H9 (cell line): ENCODE measurements around the gene CYP24A1. TPM values are rescaled to one million over a fixed set of nuclear protein-coding genes. Genes with fewer than 3 reads are reported as not detected.

Source experiments
- DNase-seq: peaks from one replicate; pipeline ENCODE4 v3.0.0-alpha.2; 2017
- H2AFZ ChIP-seq: one replicate; pipeline ENCODE4 v1.6.1; 2013; ENCODE audit warnings: mild to moderate bottlenecking, low read length, control low read depth, moderate library complexity
- H2AK5ac ChIP-seq: 2 replicates; pipeline ENCODE4 v1.6.1; 2013; ENCODE audit warnings: low read length, control low read depth, mixed read lengths; ENCODE audit not compliant: insufficient read length
- H2BK120ac ChIP-seq: one replicate; pipeline ENCODE4 v1.6.1; 2013; ENCODE audit warnings: low read depth, mild to moderate bottlenecking, low read length, control low read depth, inconsistent platforms; ENCODE audit not compliant: poor library complexity, severe bottlenecking
- H2BK12ac ChIP-seq: 2 replicates; pipeline ENCODE4 v1.6.1; 2013; ENCODE audit warnings: low read length, control low read depth, mixed read lengths, low read depth; ENCODE audit not compliant: insufficient read length
- H2BK15ac ChIP-seq: 2 replicates; pipeline ENCODE4 v1.6.1; 2013; ENCODE audit warnings: low read depth, low read length, control low read depth
- H2BK20ac ChIP-seq: one replicate; pipeline ENCODE4 v1.6.1; 2013; ENCODE audit warnings: low read depth, mild to moderate bottlenecking, low read length, control low read depth, inconsistent platforms; ENCODE audit not compliant: poor library complexity, severe bottlenecking
- H2BK5ac ChIP-seq: 2 replicates; pipeline ENCODE4 v1.6.1; 2013; ENCODE audit warnings: low read length, control low read depth, mixed read lengths; ENCODE audit not compliant: insufficient read length
- H3K14ac ChIP-seq: 2 replicates; pipeline ENCODE4 v1.6.1; 2013; ENCODE audit warnings: low read length, control low read depth; ENCODE audit not compliant: insufficient read depth
- H3K18ac ChIP-seq: 2 replicates; pipeline ENCODE4 v1.6.1; 2013; ENCODE audit warnings: low read depth, mild to moderate bottlenecking, mixed read lengths, low read length, control low read depth; ENCODE audit not compliant: insufficient read length
- H3K23ac ChIP-seq: 2 replicates; pipeline ENCODE4 v1.6.1; 2013; ENCODE audit warnings: low read length, control low read depth, mixed read lengths, low read depth; ENCODE audit not compliant: insufficient read length
- H3K23me2 ChIP-seq: 2 replicates; pipeline ENCODE4 v1.6.1; 2013; ENCODE audit warnings: low read depth, mild to moderate bottlenecking, mixed read lengths, low read length, control low read depth; ENCODE audit not compliant: insufficient read length, poor library complexity, severe bottlenecking
- H3K27ac ChIP-seq: 2 replicates; pipeline ENCODE4 v1.5.1; 2013; ENCODE audit warnings: low read length, control low read depth, mixed read lengths, low read depth; ENCODE audit not compliant: insufficient read length
- H3K27me3 ChIP-seq: 2 replicates; pipeline ENCODE4 v1.6.1; 2013; ENCODE audit warnings: low read length, control low read depth, inconsistent platforms; ENCODE audit not compliant: insufficient read depth
- H3K4ac ChIP-seq: 2 replicates; pipeline ENCODE4 v1.6.1; 2013; ENCODE audit warnings: low read depth, mild to moderate bottlenecking, control low read depth, inconsistent platforms, low read length, moderate library complexity
- H3K4me1 ChIP-seq: 2 replicates; pipeline ENCODE4 v1.6.1; 2013; ENCODE audit warnings: low read length, control low read depth, inconsistent platforms; ENCODE audit not compliant: insufficient read depth
- H3K4me2 ChIP-seq: 2 replicates; pipeline ENCODE4 v1.6.1; 2013; ENCODE audit warnings: low read length, control low read depth, mixed read lengths; ENCODE audit not compliant: insufficient read length, insufficient read depth
- H3K56ac ChIP-seq: 2 replicates; pipeline ENCODE4 v1.6.1; 2013; ENCODE audit warnings: low read depth, mild to moderate bottlenecking, mixed read lengths, low read length, control low read depth; ENCODE audit not compliant: insufficient read length
- H3K79me1 ChIP-seq: 2 replicates; pipeline ENCODE4 v1.6.1; 2013; ENCODE audit warnings: low read depth, mild to moderate bottlenecking, moderate library complexity, low read length, control low read depth, inconsistent platforms; ENCODE audit not compliant: insufficient read depth, poor library complexity, severe bottlenecking
- H3K79me2 ChIP-seq: 2 replicates; pipeline ENCODE4 v1.6.1; 2013; ENCODE audit warnings: low read length, control low read depth, inconsistent platforms; ENCODE audit not compliant: insufficient read depth
- H3K9ac ChIP-seq: 2 replicates; pipeline ENCODE4 v1.6.1; 2013; ENCODE audit warnings: low read length, control low read depth, mixed read lengths; ENCODE audit not compliant: insufficient read length; ENCODE audit errors: extremely low read depth
- H3K9me3 ChIP-seq: one replicate; pipeline ENCODE4 v1.6.1; 2013; ENCODE audit warnings: low read depth, low read length, inconsistent platforms; ENCODE audit not compliant: control insufficient read depth
- H3T11ph ChIP-seq: one replicate; pipeline ENCODE4 v1.6.1; 2013; ENCODE audit warnings: mild to moderate bottlenecking, low read length, control low read depth, inconsistent platforms
- H4K20me1 ChIP-seq: one replicate; pipeline ENCODE4 v1.6.1; 2013; ENCODE audit not compliant: control insufficient read depth, insufficient read length, insufficient read depth
- H4K5ac ChIP-seq: 2 replicates; pipeline ENCODE4 v1.6.1; 2013; ENCODE audit warnings: low read depth, mild to moderate bottlenecking, mixed read lengths, low read length, control low read depth; ENCODE audit not compliant: insufficient read length
- H4K8ac ChIP-seq: replicated peaks from 2 replicates; pipeline ENCODE4 v1.6.1; 2013; ENCODE audit warnings: low read length, control low read depth, mixed read lengths, low read depth; ENCODE audit not compliant: insufficient read length
- H4K91ac ChIP-seq: 2 replicates; pipeline ENCODE4 v1.6.1; 2013; ENCODE audit warnings: low read depth, mild to moderate bottlenecking, moderate library complexity, mixed read lengths, low read length, control low read depth; ENCODE audit not compliant: insufficient read length
- H3K27ac Mint-ChIP-seq, 3 experiments: 2 replicates in 2 of 3; 3 replicates in 1 of 3; pipeline ENCODE4 v1.8.0; 2020 to 2021; ENCODE audit warnings: mixed read lengths in 3 of 3, mild to moderate bottlenecking in 1 of 3, moderate library complexity in 1 of 3
- H3K27me3 Mint-ChIP-seq: 2 replicates; pipeline ENCODE4 v1.8.0; 2021; ENCODE audit warnings: low read depth, mild to moderate bottlenecking, moderate library complexity, mixed read lengths
- H3K36me3 Mint-ChIP-seq, 3 experiments: 2 replicates in 2 of 3; 3 replicates in 1 of 3; pipeline ENCODE4 v1.8.0; 2020 to 2021; ENCODE audit warnings: low read depth in 3 of 3, mixed read lengths in 3 of 3; ENCODE audit not compliant: insufficient read depth in 1 of 3
- H3K4me1 Mint-ChIP-seq, 2 experiments: 2 replicates each; pipeline ENCODE4 v1.8.0; 2020; ENCODE audit warnings: mixed read lengths in 2 of 2
- H3K4me3 Mint-ChIP-seq, 2 experiments: 2 replicates in 1 of 2; 3 replicates in 1 of 2; pipeline ENCODE4 v1.8.0; 2020 to 2021; ENCODE audit warnings: mild to moderate bottlenecking in 2 of 2, mixed read lengths in 2 of 2, moderate library complexity in 1 of 2
- H3K9me3 Mint-ChIP-seq, 2 experiments: 2 replicates in 1 of 2; 3 replicates in 1 of 2; pipeline ENCODE4 v1.8.0; 2020; ENCODE audit warnings: mild to moderate bottlenecking in 2 of 2, mixed read lengths in 2 of 2, moderate library complexity in 1 of 2
- WGBS: extraction: QIAGEN DNeasy Blood & Tissue Kit; methylation state at CpG from one replicate; pipeline ENCODE4 v1.1.7; 2013; ENCODE audit warnings: missing lambda C conversion rate, low lambda C conversion rate, mixed read lengths; ENCODE audit not compliant: insufficient read length; ENCODE audit errors: extremely low coverage; 5-methylcytosine and 5-hydroxymethylcytosine counted together
- total RNA-seq: library from RNA; stranded (reverse); gene quantifications from 2 replicates; pipeline ENCODE4 v1.2.1, GENCODE V29; 2021
- TF ChIP-seq, protein P1 (sequence below): fragments of 200-600 bp; sonication (generic); conservative IDR thresholded peaks from 3 replicates; pipeline ENCODE4 v1.8.0; 2021; ENCODE audit warnings: antibody characterized with exemption, mild to moderate bottlenecking

The CYP24A1 gene
- total RNA-seq, 1 experiment from 2014 or later, result not detected

GRCh38 chr20:54161821-54162149, 12.0 kb downstream of the CYP24A1 start:
- H3K9me3 Mint-ChIP-seq, result no peaks in the 10 kb centered on the region; a peak in 1 of 5 replicates
- no peak overlapping the region for H2BK20ac ChIP-seq
- no peak overlapping the region for H3K4me3 Mint-ChIP-seq
- no peak overlapping the region for H3K4me2 ChIP-seq
- no peaks in the 10 kb centered on the region for H3K79me2 ChIP-seq
- H3K23me2 ChIP-seq, result no peaks in the 10 kb centered on the region
- H3K27me3 ChIP-seq, result no peaks in the 10 kb centered on the region
- no peak overlapping the region for H3K56ac ChIP-seq
- H4K8ac ChIP-seq, result no peak overlapping the region
- no peak overlapping the region for H3K14ac ChIP-seq
- no peak overlapping the region for H2BK120ac ChIP-seq
- H3K4me1 Mint-ChIP-seq, result no peaks in the 10 kb centered on the region
- no peak overlapping the region for H3K9ac ChIP-seq
- no peak overlapping the region for H3K23ac ChIP-seq
- H2AK5ac ChIP-seq, result no peak overlapping the region
- no peak overlapping the region for H3K4ac ChIP-seq
- H2BK15ac ChIP-seq, result no peak overlapping the region
- no peak overlapping the region for H3K27ac ChIP-seq
- no peak overlapping the region for H3K27ac Mint-ChIP-seq
- TF ChIP-seq, protein P1, sequence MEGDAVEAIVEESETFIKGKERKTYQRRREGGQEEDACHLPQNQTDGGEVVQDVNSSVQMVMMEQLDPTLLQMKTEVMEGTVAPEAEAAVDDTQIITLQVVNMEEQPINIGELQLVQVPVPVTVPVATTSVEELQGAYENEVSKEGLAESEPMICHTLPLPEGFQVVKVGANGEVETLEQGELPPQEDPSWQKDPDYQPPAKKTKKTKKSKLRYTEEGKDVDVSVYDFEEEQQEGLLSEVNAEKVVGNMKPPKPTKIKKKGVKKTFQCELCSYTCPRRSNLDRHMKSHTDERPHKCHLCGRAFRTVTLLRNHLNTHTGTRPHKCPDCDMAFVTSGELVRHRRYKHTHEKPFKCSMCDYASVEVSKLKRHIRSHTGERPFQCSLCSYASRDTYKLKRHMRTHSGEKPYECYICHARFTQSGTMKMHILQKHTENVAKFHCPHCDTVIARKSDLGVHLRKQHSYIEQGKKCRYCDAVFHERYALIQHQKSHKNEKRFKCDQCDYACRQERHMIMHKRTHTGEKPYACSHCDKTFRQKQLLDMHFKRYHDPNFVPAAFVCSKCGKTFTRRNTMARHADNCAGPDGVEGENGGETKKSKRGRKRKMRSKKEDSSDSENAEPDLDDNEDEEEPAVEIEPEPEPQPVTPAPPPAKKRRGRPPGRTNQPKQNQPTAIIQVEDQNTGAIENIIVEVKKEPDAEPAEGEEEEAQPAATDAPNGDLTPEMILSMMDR, result no peak
- no peak for DNase-seq
- H3K36me3 Mint-ChIP-seq, result no peaks in the 10 kb centered on the region
- no peaks in the 10 kb centered on the region for H3K4me1 ChIP-seq
- H2BK5ac ChIP-seq, result no peak overlapping the region
- H3T11ph ChIP-seq, result no peak overlapping the region
- H3K18ac ChIP-seq, result no peak overlapping the region
- H3K79me1 ChIP-seq, result no peaks in the 10 kb centered on the region
- no peak overlapping the region for H2BK12ac ChIP-seq
- H4K20me1 ChIP-seq, result no peaks in the 10 kb centered on the region
- no CpG with 5 or more reads among the region's 4 CpGs for WGBS
- peaks cover 2% of the 10 kb centered on the region; the same call in 1 of the 2 replicates for H3K27me3 Mint-ChIP-seq
- no peak overlapping the region for H4K5ac ChIP-seq
- no peaks in the 10 kb centered on the region for H3K9me3 ChIP-seq
- H2AFZ ChIP-seq, result no peak overlapping the region
- no peak overlapping the region for H4K91ac ChIP-seq
